Measurements from ENCODE around the gene MS4A10. TPM values are rescaled to one million over a fixed set of nuclear protein-coding genes. Genes with fewer than 3 reads are reported as not detected.

The MS4A10 gene
- total RNA-seq, 1 donor from 2014 or later = not detected

DNA sequence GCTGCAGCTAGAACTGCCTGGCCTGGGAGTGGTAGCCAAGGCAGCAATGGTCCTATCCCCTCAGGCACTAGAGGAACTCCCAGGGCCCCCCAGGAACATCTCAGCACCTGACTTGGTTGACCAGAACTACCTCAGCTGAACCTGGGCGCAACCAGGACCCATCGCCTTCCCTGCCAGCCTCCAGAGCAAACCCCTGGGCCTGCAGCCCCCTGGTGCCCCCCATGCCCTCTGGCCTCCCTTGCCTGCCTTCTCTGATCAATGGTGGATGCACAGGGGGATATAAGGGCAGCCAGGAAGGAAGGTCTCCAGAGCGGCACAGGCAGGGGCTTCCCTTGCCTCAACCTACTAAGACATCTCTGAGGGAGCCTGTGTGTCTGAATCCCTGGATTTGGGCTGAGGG is 13.5 kb downstream of the MS4A10 start:
- Histone ChIP-seq H3K36me3 (ENCODE audit: control insufficient read depth, insufficient read depth, low read length) (no peaks in the 10 kb centered on the region), H3K27me3 (ENCODE audit: control insufficient read depth, insufficient read depth, low read length) (peaks cover 2% of the 10 kb centered on the region), H3K4me3 (ENCODE audit: low read depth, low read length) (no peak overlapping the region)
- TF ChIP-seq, protein P1, sequence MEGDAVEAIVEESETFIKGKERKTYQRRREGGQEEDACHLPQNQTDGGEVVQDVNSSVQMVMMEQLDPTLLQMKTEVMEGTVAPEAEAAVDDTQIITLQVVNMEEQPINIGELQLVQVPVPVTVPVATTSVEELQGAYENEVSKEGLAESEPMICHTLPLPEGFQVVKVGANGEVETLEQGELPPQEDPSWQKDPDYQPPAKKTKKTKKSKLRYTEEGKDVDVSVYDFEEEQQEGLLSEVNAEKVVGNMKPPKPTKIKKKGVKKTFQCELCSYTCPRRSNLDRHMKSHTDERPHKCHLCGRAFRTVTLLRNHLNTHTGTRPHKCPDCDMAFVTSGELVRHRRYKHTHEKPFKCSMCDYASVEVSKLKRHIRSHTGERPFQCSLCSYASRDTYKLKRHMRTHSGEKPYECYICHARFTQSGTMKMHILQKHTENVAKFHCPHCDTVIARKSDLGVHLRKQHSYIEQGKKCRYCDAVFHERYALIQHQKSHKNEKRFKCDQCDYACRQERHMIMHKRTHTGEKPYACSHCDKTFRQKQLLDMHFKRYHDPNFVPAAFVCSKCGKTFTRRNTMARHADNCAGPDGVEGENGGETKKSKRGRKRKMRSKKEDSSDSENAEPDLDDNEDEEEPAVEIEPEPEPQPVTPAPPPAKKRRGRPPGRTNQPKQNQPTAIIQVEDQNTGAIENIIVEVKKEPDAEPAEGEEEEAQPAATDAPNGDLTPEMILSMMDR (IDR thresholded peaks at IDR 0.05; ENCODE audit: insufficient read depth, low read length, poor library complexity, severe bottlenecking) = no peak
- no peak for DNase-seq (ENCODE audit: low read depth)

DNA sequence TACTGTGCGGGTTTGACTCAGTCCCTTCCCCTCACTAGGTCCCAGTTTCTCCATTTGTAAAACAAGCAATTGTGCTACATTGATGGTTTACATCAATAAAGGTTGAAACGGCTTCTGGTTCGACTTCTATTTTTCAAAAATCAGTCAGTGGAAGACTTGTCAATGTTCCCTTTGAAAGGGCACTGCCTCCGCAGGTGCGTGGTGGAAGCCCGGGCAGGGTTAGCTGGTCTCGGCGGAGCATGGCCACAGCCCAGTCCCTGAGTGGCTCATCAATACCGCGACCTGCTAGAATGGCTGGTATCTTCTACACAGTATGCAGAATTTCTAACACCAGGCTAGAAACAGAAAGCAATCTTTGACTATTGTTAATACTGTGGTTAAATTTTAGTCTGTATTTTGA is 16.1 kb downstream of the MS4A10 start:
- H3K4me3 ChIP-seq (ENCODE audit: low read depth, low read length) = no peak overlapping the region
- peaks cover 2% of the 10 kb centered on the region for H3K27me3 ChIP-seq (ENCODE audit: control insufficient read depth, insufficient read depth, low read length)
- H3K36me3 ChIP-seq (ENCODE audit: control insufficient read depth, insufficient read depth, low read length) = no peaks in the 10 kb centered on the region
- TF ChIP-seq, protein P1 (IDR thresholded peaks at IDR 0.05; ENCODE audit: insufficient read depth, low read length, poor library complexity, severe bottlenecking) = no peak
- no peak for DNase-seq (ENCODE audit: low read depth)

DNA sequence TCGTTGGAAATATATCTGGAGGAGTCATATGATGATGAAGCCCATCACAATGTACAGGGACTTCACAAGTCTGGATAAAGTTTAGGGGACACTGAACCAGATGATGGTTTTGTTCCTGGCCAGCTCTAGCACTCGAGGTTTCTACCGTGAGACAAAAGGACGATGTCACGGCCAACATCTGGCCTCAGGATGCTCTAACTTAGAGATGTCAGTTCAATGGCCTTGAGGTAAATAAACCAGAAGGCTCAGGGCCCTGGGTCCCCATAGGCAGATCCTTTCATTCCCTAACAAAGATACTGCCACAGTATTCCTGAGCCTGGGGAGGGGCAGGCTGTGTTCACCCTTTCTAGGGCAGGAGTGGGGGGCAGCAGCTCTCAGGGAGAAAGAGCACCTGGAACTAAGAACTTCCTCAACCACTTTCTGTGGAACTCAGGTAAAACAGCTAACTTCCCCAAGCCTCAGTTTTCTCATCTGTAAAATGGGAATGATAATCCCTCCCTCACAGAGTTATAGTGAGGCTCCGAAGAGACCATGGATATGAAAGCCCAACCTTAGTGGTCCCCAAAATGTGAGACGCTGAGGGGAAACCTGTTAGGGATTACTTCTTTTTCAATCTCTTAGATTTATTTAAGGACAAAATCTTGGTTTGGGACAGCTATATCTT is 18.3 kb downstream of the MS4A10 start:
- Histone ChIP-seq H3K4me3 (ENCODE audit: low read depth, low read length) (no peak overlapping the region), H3K27me3 (ENCODE audit: control insufficient read depth, insufficient read depth, low read length) (peaks cover 2% of the 10 kb centered on the region), H3K36me3 (ENCODE audit: control insufficient read depth, insufficient read depth, low read length) (no peaks in the 10 kb centered on the region)
- DNase-seq (ENCODE audit: low read depth) = no peak
- TF ChIP-seq, protein P1 (IDR thresholded peaks at IDR 0.05; ENCODE audit: insufficient read depth, low read length, poor library complexity, severe bottlenecking) = no peak

DNA sequence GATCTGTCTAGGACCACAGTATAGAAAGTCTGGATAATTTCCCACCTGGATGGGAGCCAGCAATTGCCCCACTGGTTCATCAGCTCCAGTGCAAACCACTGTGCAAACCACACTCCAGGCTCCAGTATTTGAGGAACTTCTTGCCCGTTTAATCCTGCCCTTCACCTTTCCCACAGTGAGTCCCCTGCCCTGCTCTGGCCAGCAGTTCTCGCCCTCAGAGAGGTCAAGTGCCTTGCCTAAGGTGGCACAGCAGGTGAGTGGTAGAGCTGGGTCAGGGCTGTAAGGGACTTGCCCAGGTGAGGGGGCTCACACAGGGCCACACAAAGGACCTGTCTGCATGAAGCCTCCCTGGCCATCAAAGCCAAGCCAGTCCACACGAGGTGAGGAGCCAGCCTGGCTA is 24.1 kb downstream of the MS4A10 start:
- TF ChIP-seq, protein P1 (IDR thresholded peaks at IDR 0.05; ENCODE audit: insufficient read depth, low read length, poor library complexity, severe bottlenecking) = no peak
- DNase-seq (ENCODE audit: low read depth) = no peak
- H3K27me3 ChIP-seq (ENCODE audit: control insufficient read depth, insufficient read depth, low read length) = no peaks in the 10 kb centered on the region
- no peak overlapping the region for H3K4me3 ChIP-seq (ENCODE audit: low read depth, low read length)
- no peaks in the 10 kb centered on the region for H3K36me3 ChIP-seq (ENCODE audit: control insufficient read depth, insufficient read depth, low read length)

DNA sequence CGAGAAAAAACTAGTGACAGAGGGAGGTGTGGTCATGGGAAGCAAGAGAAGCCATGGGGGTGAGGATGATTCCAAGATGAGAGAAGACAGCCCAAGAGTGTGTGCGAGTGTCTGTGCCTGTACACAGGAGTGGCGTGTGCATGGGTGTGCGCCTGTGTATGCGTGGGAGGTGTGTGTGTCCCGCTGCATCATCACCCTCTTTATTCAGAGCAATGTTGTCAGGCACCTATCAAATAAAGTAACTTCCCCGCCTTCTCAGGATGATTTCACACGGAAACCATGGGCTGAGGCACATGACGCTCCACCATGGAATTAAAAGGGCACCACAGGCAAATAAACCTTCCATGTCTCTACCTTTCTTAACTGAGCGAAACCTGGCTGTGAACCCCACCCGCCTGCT is 24.6 kb downstream of the MS4A10 start:
- H3K4me3 ChIP-seq (ENCODE audit: low read depth, low read length) = no peak overlapping the region
- DNase-seq (ENCODE audit: low read depth) = no peak
- no peaks in the 10 kb centered on the region for H3K27me3 ChIP-seq (ENCODE audit: control insufficient read depth, insufficient read depth, low read length)
- TF ChIP-seq, protein P1 (IDR thresholded peaks at IDR 0.05; ENCODE audit: insufficient read depth, low read length, poor library complexity, severe bottlenecking) = no peak
- H3K36me3 ChIP-seq (ENCODE audit: control insufficient read depth, insufficient read depth, low read length) = no peaks in the 10 kb centered on the region

DNA sequence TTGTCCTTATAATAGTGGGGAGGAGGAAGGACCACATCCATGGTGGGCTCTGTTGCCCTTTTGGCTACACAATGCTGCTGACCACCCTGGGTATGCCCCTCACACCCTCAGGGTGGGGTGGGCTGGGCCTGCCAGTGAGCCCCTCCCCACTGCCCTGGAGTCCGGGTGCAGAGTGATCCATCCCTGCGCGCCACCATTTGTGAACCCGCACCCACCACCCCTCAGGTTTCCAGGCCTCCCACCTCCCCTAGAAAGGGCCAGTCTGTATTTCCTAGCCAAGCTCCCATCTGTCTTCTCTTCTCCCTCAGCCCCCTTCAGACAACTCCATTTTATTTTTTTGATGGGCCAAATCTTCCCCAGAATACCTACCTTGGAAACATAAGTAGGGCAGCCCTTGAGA is 25.0 kb downstream of the MS4A10 start:
- Histone ChIP-seq H3K4me3 (ENCODE audit: low read depth, low read length) (no peak overlapping the region), H3K36me3 (ENCODE audit: control insufficient read depth, insufficient read depth, low read length) (no peaks in the 10 kb centered on the region), H3K27me3 (ENCODE audit: control insufficient read depth, insufficient read depth, low read length) (no peaks in the 10 kb centered on the region)
- no peak for DNase-seq (ENCODE audit: low read depth)
- TF ChIP-seq, protein P1 (IDR thresholded peaks at IDR 0.05; ENCODE audit: insufficient read depth, low read length, poor library complexity, severe bottlenecking) = no peak
